Activated naive CD8-positive, alpha-beta T cell treated with anti-CD3 and anti-CD28 coated beads, Interleukin-2, amount 50 U/mL, for 24 hours (primary cell): ENCODE results near the gene PLXDC2.

ENCODE experiments used
- ATAC-seq: fragments of 150-1000 bp; cut with Tn5 transposase; one replicate; pipeline ENCODE4 v1.10.0; 2021
- DNase-seq: peaks from one replicate; pipeline ENCODE4 v3.0.0; 2021
- H3K27ac Mint-ChIP-seq: one replicate; pipeline ENCODE4 v1.8.0; 2021; ENCODE audit warnings: mild to moderate bottlenecking, mixed read lengths
- H3K27me3 Mint-ChIP-seq: one replicate; pipeline ENCODE4 v1.8.0; 2021; ENCODE audit warnings: mixed read lengths
- H3K36me3 Mint-ChIP-seq: one replicate; pipeline ENCODE4 v1.8.0; 2021; ENCODE audit warnings: low read depth, mixed read lengths
- H3K4me1 Mint-ChIP-seq: one replicate; pipeline ENCODE4 v1.8.0; 2021; ENCODE audit warnings: mixed read lengths
- H3K4me3 Mint-ChIP-seq: one replicate; pipeline ENCODE4 v1.8.0; 2021; ENCODE audit warnings: mild to moderate bottlenecking, moderate library complexity, mixed read lengths
- H3K9me3 Mint-ChIP-seq: one replicate; pipeline ENCODE4 v1.8.0; 2021; ENCODE audit warnings: mixed read lengths

PLXDC2 gene

DNA sequence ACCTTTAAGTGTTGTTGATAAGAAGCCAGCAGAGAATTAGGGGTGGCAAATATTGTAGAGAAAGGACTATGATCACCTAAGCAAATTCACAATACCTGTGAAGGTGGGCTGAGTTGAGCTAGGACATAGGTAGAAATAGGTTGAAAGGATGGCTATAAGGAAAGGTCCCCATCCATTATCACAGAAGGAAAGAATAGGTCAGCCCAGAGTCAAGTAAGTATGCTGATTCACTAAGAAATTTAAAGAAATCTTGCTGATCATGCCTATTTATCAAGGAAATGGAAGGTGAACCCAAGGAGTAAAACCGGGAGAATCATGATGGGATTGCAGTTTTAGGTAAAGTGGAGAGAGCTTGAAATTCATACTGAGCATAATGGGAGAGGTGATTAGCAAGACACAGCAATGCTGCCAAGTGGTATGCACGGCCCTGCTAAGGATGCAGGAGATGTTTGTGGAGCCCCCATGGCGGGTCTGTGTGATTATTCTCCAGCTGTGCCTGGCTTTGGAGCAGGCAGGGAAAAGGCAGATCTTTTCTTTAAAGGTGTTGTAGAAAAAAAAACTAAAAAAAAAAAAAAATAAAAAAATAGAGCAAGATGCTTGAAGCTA is 399.4 kb downstream of the PLXDC2 start:
- ATAC-seq = no peak
- Mint-ChIP-seq H3K4me3 (no peak overlapping the region), H3K27ac (no peak overlapping the region), H3K4me1 (no peaks in the 10 kb centered on the region), H3K9me3 (peaks cover 4% of the 10 kb centered on the region), H3K36me3 (no peaks in the 10 kb centered on the region), H3K27me3 (no peaks in the 10 kb centered on the region)
- DNase-seq = no peak

DNA sequence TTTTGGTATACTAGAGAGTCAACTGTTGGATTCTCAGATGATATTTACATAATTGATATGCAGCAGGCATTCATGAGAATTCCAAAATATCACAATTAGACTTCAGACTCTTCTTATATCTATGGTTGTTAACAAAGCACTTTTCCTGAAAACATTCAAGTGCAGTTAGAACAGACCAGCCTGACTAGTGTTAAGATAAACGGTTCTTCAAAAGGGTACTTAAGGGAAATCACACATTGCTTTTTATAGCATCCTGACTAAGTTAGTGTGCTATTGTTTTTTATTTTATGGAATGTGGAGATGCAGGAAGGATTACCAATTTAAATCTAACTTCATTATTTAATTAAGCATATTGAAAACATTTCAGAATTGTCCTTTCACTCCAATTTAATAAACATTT is 405.1 kb downstream of the PLXDC2 start:
- no peaks in the 10 kb centered on the region for H3K36me3 Mint-ChIP-seq
- H3K27me3 Mint-ChIP-seq = no peaks in the 10 kb centered on the region
- DNase-seq (no peak), ATAC-seq (no peak)
- no peak overlapping the region for H3K27ac Mint-ChIP-seq
- H3K4me1 Mint-ChIP-seq = no peaks in the 10 kb centered on the region
- H3K9me3 Mint-ChIP-seq = peaks cover 4% of the 10 kb centered on the region
- H3K4me3 Mint-ChIP-seq = no peak overlapping the region

DNA sequence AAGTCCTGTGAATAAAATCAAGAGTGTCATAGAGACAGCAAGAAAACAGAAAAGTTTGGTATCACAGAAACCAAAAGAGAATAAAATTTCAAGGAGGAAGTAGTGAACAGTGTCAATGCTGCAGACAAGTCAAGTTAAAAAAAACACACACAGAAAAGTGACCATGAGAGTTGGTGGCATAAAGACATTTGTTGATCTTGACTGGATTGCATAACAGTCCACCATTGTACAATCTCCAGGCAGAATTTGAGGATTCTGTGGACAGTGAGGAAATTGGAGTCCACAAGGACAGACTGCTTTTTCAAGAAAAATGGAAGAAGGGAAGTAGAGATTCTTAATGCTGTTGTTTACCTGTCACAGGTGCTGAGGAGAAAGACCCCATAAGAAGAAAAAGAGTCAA is 412.5 kb downstream of the PLXDC2 start:
- Mint-ChIP-seq H3K36me3 (no peaks in the 10 kb centered on the region), H3K4me3 (no peak overlapping the region), H3K27ac (no peak overlapping the region), H3K9me3 (peaks cover 8% of the 10 kb centered on the region), H3K4me1 (no peaks in the 10 kb centered on the region), H3K27me3 (no peaks in the 10 kb centered on the region)
- no peak for DNase-seq
- ATAC-seq = no peak

DNA sequence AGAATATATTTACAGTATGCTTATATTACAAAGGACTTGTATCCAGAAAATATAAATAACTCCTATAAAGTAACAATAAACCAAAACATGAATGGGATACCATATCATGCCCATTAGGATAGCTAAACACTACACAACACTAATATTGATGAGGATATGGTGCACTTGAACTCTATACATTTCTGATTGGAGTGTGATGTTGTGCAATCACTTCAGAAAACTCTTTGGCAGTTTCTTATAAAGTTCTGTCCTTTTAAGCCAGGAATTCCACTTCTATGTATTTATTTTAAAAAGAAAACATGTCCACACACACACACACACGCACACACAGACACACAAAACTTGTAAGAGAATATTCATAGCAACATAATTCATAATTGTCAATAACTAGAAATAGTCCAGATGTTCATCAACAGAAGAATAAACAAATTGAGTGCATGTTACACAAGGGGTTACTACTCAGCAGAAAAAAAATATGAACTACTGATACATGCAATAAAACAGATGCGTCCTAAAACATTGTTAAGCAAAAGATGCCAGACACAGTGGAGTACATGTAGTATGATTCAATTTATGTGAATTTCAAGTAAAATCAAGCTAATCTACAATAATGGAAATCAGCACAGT is 416.0 kb downstream of the PLXDC2 start:
- no peaks in the 10 kb centered on the region for H3K4me1 Mint-ChIP-seq
- no peak overlapping the region for H3K4me3 Mint-ChIP-seq
- ATAC-seq = no peak

DNA sequence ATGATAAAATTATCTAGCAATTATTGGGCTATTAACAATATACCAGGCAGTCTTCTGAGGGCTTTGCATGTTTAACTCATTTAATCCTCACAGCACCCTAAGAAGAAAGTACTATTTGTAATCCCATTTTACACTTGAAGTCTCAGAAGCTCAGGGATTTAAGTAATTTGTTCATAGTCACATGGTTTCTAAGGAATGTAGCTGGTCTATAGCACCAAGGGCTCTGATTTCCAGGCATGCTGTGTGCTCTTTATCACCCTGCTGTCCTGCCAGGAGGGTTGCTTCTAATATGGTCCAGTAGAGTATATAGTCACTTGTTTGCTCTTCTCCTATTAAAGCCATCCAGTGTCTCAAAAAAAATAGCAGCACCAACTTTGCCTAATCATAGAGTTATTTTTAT is 417.2 kb downstream of the PLXDC2 start:
- no peak for ATAC-seq
- no peaks in the 10 kb centered on the region for H3K27me3 Mint-ChIP-seq
- no peaks in the 10 kb centered on the region for H3K4me1 Mint-ChIP-seq
- H3K4me3 Mint-ChIP-seq = no peak overlapping the region
- no peaks in the 10 kb centered on the region for H3K36me3 Mint-ChIP-seq
- H3K9me3 Mint-ChIP-seq = no peaks in the 10 kb centered on the region
- no peak overlapping the region for H3K27ac Mint-ChIP-seq
- DNase-seq = no peak

More for the DNA sequence above, 416.0 kb downstream of the PLXDC2 start:
- Mint-ChIP-seq H3K9me3 (peaks cover 8% of the 10 kb centered on the region), H3K27me3 (no peaks in the 10 kb centered on the region), H3K27ac (no peak overlapping the region), H3K36me3 (no peaks in the 10 kb centered on the region)
- DNase-seq = no peak

DNA sequence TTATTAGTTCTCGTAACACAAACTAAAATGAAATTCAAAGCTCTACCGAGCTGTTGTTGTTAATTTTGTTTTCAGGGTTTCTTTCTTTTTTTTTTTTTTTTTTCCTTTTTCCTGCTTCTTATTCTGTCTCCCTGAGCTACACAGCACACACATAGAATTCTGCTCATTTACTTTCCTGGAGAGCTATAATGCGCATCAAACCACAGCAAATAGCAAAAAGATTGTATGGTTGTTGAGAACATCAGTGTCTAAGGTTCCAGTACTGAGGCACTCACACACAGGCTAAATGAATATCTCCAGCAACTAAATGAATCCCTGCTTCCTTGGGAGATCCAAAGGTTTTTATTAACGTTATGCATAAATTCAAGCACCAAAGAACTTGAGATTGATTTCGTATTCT is 418.3 kb downstream of the PLXDC2 start:
- Mint-ChIP-seq H3K4me1 (no peaks in the 10 kb centered on the region), H3K27me3 (no peaks in the 10 kb centered on the region), H3K9me3 (no peaks in the 10 kb centered on the region), H3K36me3 (no peaks in the 10 kb centered on the region), H3K4me3 (no peak overlapping the region), H3K27ac (no peak overlapping the region)
- DNase-seq (no peak), ATAC-seq (no peak)

DNA sequence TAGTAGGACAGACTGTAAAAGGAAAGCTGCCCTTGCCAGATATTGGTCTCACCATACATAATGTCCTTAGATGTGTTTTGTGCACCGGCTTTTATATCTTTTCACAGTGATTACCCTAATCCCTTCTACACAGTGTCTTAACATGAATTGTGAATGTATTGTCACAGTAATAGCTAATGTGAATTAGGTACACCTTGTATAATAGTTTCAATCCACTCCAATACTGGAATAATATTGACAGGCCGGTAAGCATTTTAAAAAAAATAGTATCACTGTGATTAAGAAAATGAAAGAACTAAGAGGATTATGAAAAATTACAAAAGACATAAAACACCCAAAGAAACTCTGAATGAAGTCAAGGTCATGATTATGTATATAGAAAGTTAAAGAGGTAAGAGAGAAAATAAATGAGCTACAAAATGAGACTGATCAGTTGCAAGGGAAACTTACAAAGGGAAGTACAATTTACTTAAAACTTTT is 420.9 kb downstream of the PLXDC2 start:
- ATAC-seq (no peak), DNase-seq (no peak)
- Mint-ChIP-seq H3K4me3 (no peak overlapping the region), H3K36me3 (no peaks in the 10 kb centered on the region), H3K27me3 (no peaks in the 10 kb centered on the region), H3K9me3 (peaks cover 4% of the 10 kb centered on the region), H3K27ac (no peak overlapping the region), H3K4me1 (no peaks in the 10 kb centered on the region)

DNA sequence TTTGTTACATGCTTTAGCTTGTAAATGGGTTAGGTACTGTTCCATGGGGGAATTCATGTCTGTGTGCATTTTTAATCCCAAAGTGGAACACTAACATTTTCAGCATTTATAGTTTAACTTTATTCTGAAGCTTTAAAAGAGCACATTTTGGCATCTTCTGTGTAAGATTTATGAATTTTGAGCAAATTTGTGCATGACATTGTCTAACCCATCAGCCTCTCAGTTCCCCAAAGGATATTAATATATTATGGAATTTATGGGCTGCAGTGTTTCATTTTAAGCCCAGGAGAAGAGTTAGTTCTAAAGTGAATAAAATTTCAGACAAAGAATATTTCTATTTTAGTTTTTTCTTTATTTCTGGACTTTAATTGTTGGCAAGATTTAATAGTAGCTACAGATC is 421.4 kb downstream of the PLXDC2 start:
- DNase-seq (no peak), ATAC-seq (no peak)
- no peak overlapping the region for H3K27ac Mint-ChIP-seq
- no peaks in the 10 kb centered on the region for H3K4me1 Mint-ChIP-seq
- H3K9me3 Mint-ChIP-seq = peaks cover 4% of the 10 kb centered on the region
- H3K36me3 Mint-ChIP-seq = no peaks in the 10 kb centered on the region
- no peak overlapping the region for H3K4me3 Mint-ChIP-seq
- no peaks in the 10 kb centered on the region for H3K27me3 Mint-ChIP-seq

DNA sequence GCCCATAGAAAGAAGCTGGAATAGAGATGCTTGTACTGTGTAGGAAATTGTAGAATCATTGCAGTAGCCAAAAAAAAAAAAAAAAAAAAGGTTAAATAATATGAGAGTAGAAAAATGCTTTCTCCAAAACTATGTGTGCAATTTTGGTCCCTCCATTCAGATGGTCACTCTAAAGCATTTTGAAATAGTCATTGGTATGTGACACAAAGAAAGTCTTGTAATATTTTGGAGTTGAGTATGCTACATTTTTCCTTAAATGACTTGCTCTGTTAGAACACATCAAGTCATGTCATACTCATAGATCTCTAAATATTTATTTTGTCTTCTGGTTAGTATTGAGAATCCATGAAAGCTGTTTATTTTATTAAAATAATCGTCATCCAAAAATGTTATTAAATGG is 424.4 kb downstream of the PLXDC2 start:
- no peaks in the 10 kb centered on the region for H3K27me3 Mint-ChIP-seq
- DNase-seq = no peak
- no peak overlapping the region for H3K27ac Mint-ChIP-seq
- H3K9me3 Mint-ChIP-seq = peaks cover 4% of the 10 kb centered on the region
- H3K36me3 Mint-ChIP-seq = no peaks in the 10 kb centered on the region
- ATAC-seq = no peak
- H3K4me1 Mint-ChIP-seq = no peaks in the 10 kb centered on the region
- H3K4me3 Mint-ChIP-seq = no peak overlapping the region

DNA sequence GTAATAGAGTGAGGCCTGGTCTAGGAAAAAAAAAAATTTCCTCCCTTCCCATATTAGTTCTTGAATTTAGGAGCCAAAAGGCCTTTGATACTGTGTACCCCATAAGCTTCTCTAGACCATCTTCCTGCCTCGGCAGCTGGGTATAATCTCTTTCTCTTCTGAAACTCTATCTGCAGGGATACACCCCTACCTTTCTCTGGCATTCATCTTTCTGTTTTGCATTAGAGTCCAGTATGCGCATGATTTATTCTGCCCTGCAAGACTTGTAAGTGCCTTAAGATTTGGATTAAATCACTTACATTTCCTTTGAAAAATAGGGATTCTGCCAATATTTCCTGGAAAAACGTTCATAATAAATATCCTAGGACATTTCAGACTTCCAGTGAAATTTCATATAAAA is 431.2 kb downstream of the PLXDC2 start:
- Mint-ChIP-seq H3K4me1 (no peaks in the 10 kb centered on the region), H3K27me3 (no peaks in the 10 kb centered on the region), H3K9me3 (peaks cover 4% of the 10 kb centered on the region), H3K36me3 (no peaks in the 10 kb centered on the region), H3K27ac (no peak overlapping the region), H3K4me3 (no peak overlapping the region)
- ATAC-seq (no peak), DNase-seq (no peak)

DNA sequence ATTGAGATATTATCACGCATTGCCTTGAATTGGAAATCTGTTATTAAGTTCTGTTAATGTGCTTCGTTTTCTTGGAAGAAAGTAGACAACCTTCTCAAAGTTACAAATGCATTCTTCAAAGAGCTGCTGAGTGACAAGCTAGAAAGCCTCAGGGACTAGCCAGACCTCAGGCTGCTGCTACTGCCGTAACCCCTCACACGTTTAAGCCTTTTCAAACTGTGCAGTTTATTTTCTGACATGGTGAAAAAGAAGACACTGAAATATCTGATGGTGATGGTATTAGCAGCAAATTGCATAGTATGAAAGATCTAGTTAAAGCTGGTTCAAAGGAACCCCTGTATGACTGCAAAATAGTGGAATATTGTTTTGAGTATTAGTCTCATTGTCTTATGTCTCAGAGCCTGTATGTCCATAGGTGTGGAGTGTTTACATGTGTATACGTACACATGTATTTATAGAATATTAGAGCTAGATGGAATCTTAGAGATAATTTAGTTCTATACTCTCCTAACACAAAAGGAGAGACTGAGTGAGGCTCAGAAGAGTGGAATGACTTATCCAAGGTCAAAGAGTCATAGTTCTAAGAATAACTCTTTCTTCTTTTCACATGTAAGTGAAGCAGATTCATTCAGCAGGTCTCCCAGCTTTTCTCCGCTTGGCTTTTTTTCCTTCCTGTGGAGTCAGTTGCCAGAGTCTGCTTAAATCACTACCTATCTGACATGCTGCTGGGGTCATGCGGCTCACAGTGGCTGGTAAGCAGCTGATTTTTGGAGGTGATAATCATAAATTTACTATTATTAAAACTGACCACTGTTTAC is 431.9 kb downstream of the PLXDC2 start:
- no peaks in the 10 kb centered on the region for H3K27me3 Mint-ChIP-seq
- no peak overlapping the region for H3K27ac Mint-ChIP-seq
- DNase-seq = no peak
- H3K36me3 Mint-ChIP-seq = no peaks in the 10 kb centered on the region
- H3K9me3 Mint-ChIP-seq = peaks cover 4% of the 10 kb centered on the region
- no peaks in the 10 kb centered on the region for H3K4me1 Mint-ChIP-seq
- H3K4me3 Mint-ChIP-seq = no peak overlapping the region
- no peak for ATAC-seq

DNA sequence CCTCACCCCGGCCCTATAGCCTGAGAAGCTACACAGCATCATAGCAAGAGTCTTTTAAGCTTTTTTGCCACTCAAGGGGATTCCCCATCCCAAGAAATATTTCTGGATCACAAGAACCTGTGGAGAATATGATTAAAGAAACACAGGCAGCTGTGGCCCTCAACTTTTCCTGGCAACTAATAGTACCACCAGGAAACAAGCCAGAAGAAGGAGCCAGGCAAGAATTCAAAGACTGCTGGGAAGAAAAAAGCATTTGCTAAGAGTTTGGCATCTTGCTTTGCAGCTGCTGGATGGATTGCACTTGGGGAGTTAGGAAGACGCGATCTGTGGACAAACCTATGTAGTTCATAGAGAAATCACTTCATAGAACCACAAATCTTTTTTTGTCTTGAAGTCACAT is 437.8 kb downstream of the PLXDC2 start:
- peaks cover 4% of the 10 kb centered on the region for H3K9me3 Mint-ChIP-seq
- H3K36me3 Mint-ChIP-seq = no peaks in the 10 kb centered on the region
- H3K4me3 Mint-ChIP-seq = no peak overlapping the region
- no peak for DNase-seq
- H3K4me1 Mint-ChIP-seq = no peaks in the 10 kb centered on the region
- H3K27me3 Mint-ChIP-seq = no peaks in the 10 kb centered on the region
- ATAC-seq = no peak
- no peak overlapping the region for H3K27ac Mint-ChIP-seq

DNA sequence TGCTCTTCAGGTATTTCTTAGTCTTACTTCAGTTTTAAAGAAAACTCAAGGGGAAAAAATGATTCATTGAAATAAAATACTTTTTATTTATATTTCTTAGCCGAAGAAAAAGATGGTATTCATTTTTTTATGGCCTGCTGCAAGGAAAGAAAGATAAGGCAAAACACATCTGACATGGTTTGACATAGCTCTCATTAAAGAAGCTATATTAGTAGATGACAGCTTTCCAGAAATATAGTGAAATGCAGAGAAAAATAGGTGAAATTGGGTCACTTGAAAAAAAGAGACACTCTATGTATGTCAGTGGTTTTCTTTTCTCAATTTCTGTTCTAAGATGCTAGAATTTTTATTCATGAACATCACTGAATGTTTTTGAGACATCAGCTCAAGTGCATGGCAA is 438.3 kb downstream of the PLXDC2 start:
- DNase-seq (no peak), ATAC-seq (no peak)
- Mint-ChIP-seq H3K27ac (no peak overlapping the region), H3K4me1 (no peaks in the 10 kb centered on the region), H3K27me3 (no peaks in the 10 kb centered on the region), H3K36me3 (no peaks in the 10 kb centered on the region), H3K9me3 (peaks cover 4% of the 10 kb centered on the region), H3K4me3 (no peak overlapping the region)

DNA sequence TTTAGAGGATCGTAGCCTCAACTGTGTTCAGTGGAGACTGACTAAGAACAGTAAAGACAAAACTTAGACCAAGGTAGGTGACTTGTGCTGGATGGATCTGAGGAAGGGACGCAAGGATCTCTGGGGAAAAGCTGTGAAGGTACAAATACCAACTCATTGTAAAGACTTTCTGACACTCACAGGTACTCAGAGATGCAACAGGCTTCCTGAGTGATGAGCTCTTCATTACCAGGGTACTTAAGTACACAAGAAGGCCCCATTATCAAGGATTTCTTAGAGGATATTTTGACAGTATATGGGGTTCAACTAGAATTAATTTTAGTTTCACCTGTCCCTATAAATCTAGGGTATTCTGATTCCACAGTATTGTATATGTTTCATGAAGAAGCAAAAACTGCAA is 440.7 kb downstream of the PLXDC2 start:
- H3K9me3 Mint-ChIP-seq = peaks cover 4% of the 10 kb centered on the region

DNA sequence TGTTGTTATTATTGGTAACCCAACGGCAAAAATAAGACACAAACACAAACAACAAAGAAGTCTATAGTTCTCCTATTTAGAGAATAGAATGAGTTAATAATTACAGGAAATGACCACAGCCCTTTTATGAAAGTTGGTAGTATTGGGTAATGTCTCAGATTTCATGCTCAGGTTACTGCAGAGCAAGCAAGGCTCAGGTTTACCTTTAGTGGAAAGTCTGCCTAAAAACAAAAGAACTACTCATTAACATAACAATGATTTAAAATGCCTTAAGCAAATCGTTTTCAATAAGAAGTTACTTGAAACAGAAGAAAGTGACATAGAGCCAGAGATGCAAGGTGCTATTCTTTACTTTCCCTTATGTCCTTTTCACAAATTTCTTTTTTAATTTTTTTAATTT is 441.2 kb downstream of the PLXDC2 start:
- no peak for ATAC-seq
- H3K36me3 Mint-ChIP-seq = no peaks in the 10 kb centered on the region
- no peak overlapping the region for H3K4me3 Mint-ChIP-seq
- H3K4me1 Mint-ChIP-seq = no peaks in the 10 kb centered on the region
- no peak for DNase-seq
- no peak overlapping the region for H3K27ac Mint-ChIP-seq
- peaks cover 4% of the 10 kb centered on the region for H3K9me3 Mint-ChIP-seq
- no peaks in the 10 kb centered on the region for H3K27me3 Mint-ChIP-seq

More for the DNA sequence above, 440.7 kb downstream of the PLXDC2 start:
- no peaks in the 10 kb centered on the region for H3K4me1 Mint-ChIP-seq
- H3K27me3 Mint-ChIP-seq = no peaks in the 10 kb centered on the region
- ATAC-seq (no peak), DNase-seq (no peak)
- no peaks in the 10 kb centered on the region for H3K36me3 Mint-ChIP-seq
- H3K27ac Mint-ChIP-seq = no peak overlapping the region
- H3K4me3 Mint-ChIP-seq = no peak overlapping the region
